Measurements from ENCODE around the gene EMD. TPM values are rescaled to one million over a fixed set of nuclear protein-coding genes. Genes with fewer than 3 reads are reported as not detected.

The EMD gene
- total and polyA plus RNA-seq, 2 of the 13 experiments (the other 11 are each of a cell fraction or from before 2014, with no cell fraction given): 14.5 to 14.9 TPM

DNA sequence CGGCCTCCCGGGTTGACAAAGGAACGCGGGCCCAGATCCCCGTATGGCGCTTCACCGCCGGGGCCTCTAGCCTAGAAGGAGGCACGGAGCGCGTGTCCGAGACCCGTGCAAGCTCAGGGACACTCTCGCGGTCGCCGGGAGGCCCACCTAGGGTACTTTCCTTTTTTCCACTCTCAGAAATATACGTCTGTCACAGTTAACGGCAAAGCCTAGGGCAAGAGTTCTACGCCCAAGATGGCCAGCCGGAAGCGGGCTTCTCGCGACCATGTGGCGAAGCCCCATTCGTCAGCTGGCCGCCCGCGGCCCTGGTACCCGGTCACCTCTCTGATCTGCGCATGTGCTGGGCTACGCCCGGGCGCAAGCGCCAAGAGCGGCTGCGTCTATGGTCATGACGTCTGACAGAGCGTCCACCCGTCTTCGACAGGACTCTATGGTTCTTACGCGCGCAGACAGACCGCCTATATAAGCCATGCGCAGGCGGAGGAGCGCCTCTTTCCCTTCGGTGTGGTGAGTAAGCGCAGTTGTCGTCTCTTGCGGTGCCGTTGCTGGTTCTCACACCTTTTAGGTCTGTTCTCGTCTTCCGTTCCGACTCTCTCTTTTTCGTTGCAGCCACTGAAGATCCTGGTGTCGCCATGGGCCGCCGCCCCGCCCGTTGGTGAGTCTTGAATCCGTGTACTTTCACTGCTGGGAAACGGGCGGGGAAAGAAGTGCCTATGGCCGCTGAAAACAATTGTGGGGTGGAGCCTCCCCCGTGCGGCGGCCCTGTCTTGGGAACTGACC, 19.0 kb downstream of the EMD start, which contains the start of gene RPL10 (continued):
- TF ChIP-seq ZNF615 (CRISPR knock-in tag; IDR thresholded peaks at IDR 0.05; ENCODE audit: borderline replicate concordance) (no peak), SRSF1 (optimal IDR thresholded peaks at IDR 0.05; ENCODE audit: low read depth, low read length) (no peak), HNF4G (IDR thresholded peaks at IDR 0.05; ENCODE audit: borderline replicate concordance, low read depth, low read length) (no peak), HNF4G (CRISPR knock-in tag; IDR thresholded peaks at IDR 0.05; ENCODE audit: borderline replicate concordance, low read depth) (no peak), GTF2F1 (IDR thresholded peaks at IDR 0.05; ENCODE audit: low read length) (peak; percentile 90), ZNF570 (CRISPR knock-in tag; IDR thresholded peaks at IDR 0.05; ENCODE audit: borderline replicate concordance) (no peak), SETDB1 (CRISPR knock-in tag; IDR thresholded peaks at IDR 0.05; ENCODE audit: borderline replicate concordance) (no peak), POLR2A (IDR thresholded peaks at IDR 0.05; ENCODE audit: insufficient read depth in 1 of 2, low read depth in 2 of 2, low read length in 2 of 2) (peak in 1 of 2 experiments; percentile 100; a peak in 2 of 4 replicates), ZSCAN20 (CRISPR knock-in tag; IDR thresholded peaks at IDR 0.05; ENCODE audit: borderline replicate concordance) (no peak), SMARCC2 (IDR thresholded peaks at IDR 0.05) (no peak), NFIB (CRISPR knock-in tag; IDR thresholded peaks at IDR 0.05; ENCODE audit: borderline replicate concordance) (no peak), HDAC2 (CRISPR knock-in tag; IDR thresholded peaks at IDR 0.05) (no peak), ZBTB7B (CRISPR knock-in tag; IDR thresholded peaks at IDR 0.05) (no peak), GATAD2A (CRISPR knock-in tag; IDR thresholded peaks at IDR 0.05) (no peak; the same call in 1 of the 2 replicates), SP1 (IDR thresholded peaks at IDR 0.05) (no peak), SP1 (CRISPR knock-in tag; IDR thresholded peaks at IDR 0.05) (peak; percentile 33; the same call in 1 of the 2 replicates), TFDP2 (CRISPR knock-in tag; IDR thresholded peaks at IDR 0.05) (peak; percentile 53), ZNF451 (CRISPR knock-in tag; IDR thresholded peaks at IDR 0.05) (no peak), E2F2 (CRISPR knock-in tag; IDR thresholded peaks at IDR 0.05; ENCODE audit: borderline replicate concordance) (no peak)
- TF ChIP-seq, protein P1, sequence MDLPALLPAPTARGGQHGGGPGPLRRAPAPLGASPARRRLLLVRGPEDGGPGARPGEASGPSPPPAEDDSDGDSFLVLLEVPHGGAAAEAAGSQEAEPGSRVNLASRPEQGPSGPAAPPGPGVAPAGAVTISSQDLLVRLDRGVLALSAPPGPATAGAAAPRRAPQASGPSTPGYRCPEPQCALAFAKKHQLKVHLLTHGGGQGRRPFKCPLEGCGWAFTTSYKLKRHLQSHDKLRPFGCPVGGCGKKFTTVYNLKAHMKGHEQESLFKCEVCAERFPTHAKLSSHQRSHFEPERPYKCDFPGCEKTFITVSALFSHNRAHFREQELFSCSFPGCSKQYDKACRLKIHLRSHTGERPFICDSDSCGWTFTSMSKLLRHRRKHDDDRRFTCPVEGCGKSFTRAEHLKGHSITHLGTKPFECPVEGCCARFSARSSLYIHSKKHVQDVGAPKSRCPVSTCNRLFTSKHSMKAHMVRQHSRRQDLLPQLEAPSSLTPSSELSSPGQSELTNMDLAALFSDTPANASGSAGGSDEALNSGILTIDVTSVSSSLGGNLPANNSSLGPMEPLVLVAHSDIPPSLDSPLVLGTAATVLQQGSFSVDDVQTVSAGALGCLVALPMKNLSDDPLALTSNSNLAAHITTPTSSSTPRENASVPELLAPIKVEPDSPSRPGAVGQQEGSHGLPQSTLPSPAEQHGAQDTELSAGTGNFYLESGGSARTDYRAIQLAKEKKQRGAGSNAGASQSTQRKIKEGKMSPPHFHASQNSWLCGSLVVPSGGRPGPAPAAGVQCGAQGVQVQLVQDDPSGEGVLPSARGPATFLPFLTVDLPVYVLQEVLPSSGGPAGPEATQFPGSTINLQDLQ (CRISPR knock-in tag; IDR thresholded peaks at IDR 0.05): 0 out of 2 replicates have a peak, but pooled peaks have one; percentile 37
- TF ChIP-seq, protein P2, sequence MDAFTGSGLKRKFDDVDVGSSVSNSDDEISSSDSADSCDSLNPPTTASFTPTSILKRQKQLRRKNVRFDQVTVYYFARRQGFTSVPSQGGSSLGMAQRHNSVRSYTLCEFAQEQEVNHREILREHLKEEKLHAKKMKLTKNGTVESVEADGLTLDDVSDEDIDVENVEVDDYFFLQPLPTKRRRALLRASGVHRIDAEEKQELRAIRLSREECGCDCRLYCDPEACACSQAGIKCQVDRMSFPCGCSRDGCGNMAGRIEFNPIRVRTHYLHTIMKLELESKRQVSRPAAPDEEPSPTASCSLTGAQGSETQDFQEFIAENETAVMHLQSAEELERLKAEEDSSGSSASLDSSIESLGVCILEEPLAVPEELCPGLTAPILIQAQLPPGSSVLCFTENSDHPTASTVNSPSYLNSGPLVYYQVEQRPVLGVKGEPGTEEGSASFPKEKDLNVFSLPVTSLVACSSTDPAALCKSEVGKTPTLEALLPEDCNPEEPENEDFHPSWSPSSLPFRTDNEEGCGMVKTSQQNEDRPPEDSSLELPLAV (CRISPR knock-in tag; conservative IDR thresholded peaks at IDR 0.05; ENCODE audit: low read depth): no peak
